SK-N-SH (cell line): ENCODE results near the gene ZDHHC5. TPM values are rescaled to one million over a fixed set of nuclear protein-coding genes. Genes with fewer than 3 reads are reported as not detected.

Source experiments
- CTCF ChIA-PET: fragments of 300-600, 350-600 bp; formaldehyde crosslinking; extraction: SDS; loops from one replicate; lab custom pipeline; 2021; lab: Yijun Ruan, JAX
- POLR2A ChIA-PET: fragments of 350-600 bp; sonication (Branson Sonifier 250); formaldehyde crosslinking; extraction: SDS; loops from one replicate; lab custom pipeline; 2020; ENCODE audit warnings: antibody characterized with exemption, inconsistent platforms; lab: Yijun Ruan, JAX
- DNase-seq: peaks from one replicate; pipeline ENCODE4 v3.0.0; 2012
- H2AFZ ChIP-seq: fragments of 200-600 bp; sonication (generic); 2 replicates; pipeline ENCODE4 v1.8.1; 2016; ENCODE audit warnings: antibody characterized with exemption, mild to moderate bottlenecking, low read depth
- H3F3A ChIP-seq: fragments of 200-600 bp; sonication (generic); replicated peaks from 2 replicates; pipeline ENCODE3; 2016; ENCODE audit warnings: antibody characterized with exemption, mild to moderate bottlenecking; ENCODE audit not compliant: insufficient read depth
- H3K27ac ChIP-seq, 2 experiments: fragments of 200-500 bp in 1 of 2; fragments of 200-600 bp in 1 of 2; sonication (Bioruptor generic) in 1 of 2; sonication (generic), shearing (Covaris generic) in 1 of 2; 2 replicates each; pipeline versions ENCODE4 v1.5.1 to v1.6.1; 2014 to 2016; ENCODE audit warnings: low read depth in 2 of 2, inconsistent platforms in 1 of 2, low read length in 1 of 2, mild to moderate bottlenecking in 1 of 2, mixed read lengths in 1 of 2
- H3K27me3 ChIP-seq: fragments of 200-600 bp; sonication (generic), shearing (Covaris generic); 2 replicates; pipeline ENCODE4 v1.6.1; 2016; ENCODE audit warnings: mixed run types; ENCODE audit not compliant: insufficient read depth
- H3K36me3 ChIP-seq, 2 experiments: fragments of 200-500 bp in 1 of 2; fragments of 200-600 bp in 1 of 2; sonication (Bioruptor generic) in 1 of 2; sonication (generic) in 1 of 2; replicated peaks in 1 of 2; 2 replicates each; pipeline versions ENCODE3 to v1.5.1; 2014 to 2016; ENCODE audit warnings: low read length in 1 of 2, mild to moderate bottlenecking in 1 of 2; ENCODE audit not compliant: insufficient read depth in 2 of 2, control insufficient read depth in 1 of 2
- H3K4me1 ChIP-seq, 2 experiments: fragments of 200-500 bp in 1 of 2; fragments of 200-600 bp in 1 of 2; sonication (Bioruptor generic) in 1 of 2; sonication (generic), shearing (Covaris generic) in 1 of 2; 2 replicates each; pipeline versions ENCODE4 v1.5.1 to v1.6.1; 2014 to 2016; ENCODE audit warnings: low read depth in 1 of 2, low read length in 1 of 2, mixed run types in 1 of 2; ENCODE audit not compliant: insufficient read depth in 2 of 2, control insufficient read depth in 1 of 2
- H3K4me2 ChIP-seq: fragments of 200-600 bp; sonication (generic), shearing (Covaris generic); 2 replicates; pipeline ENCODE4 v1.6.1; 2017; ENCODE audit warnings: mixed run types
- H3K4me3 ChIP-seq, 2 experiments: fragments of 200-500 bp in 1 of 2; fragments of 200-600 bp in 1 of 2; sonication (Bioruptor generic) in 1 of 2; sonication (generic), shearing (Covaris generic) in 1 of 2; 2 replicates each; pipeline versions ENCODE4 v1.5.1 to v1.8.1; 2014 to 2016; ENCODE audit warnings: low read depth in 2 of 2, inconsistent platforms in 1 of 2, low read length in 1 of 2, mild to moderate bottlenecking in 1 of 2, mixed read lengths in 1 of 2, moderate library complexity in 1 of 2
- H3K79me2 ChIP-seq: fragments of 200-600 bp; sonication (generic); 2 replicates; pipeline ENCODE4 v1.8.1; 2017; ENCODE audit warnings: mild to moderate bottlenecking; ENCODE audit not compliant: insufficient read depth
- H3K9ac ChIP-seq: fragments of 200-600 bp; sonication (generic); 2 replicates; pipeline ENCODE4 v1.6.1; 2017; ENCODE audit warnings: mixed run types
- H3K9me2 ChIP-seq: fragments of 200-600 bp; sonication (generic); 2 replicates; pipeline ENCODE4 v1.6.1; 2017; ENCODE audit warnings: mixed run types
- H3K9me3 ChIP-seq: fragments of 200-600 bp; sonication (generic); 2 replicates; pipeline ENCODE4 v1.6.1; 2017; ENCODE audit warnings: mixed run types, mild to moderate bottlenecking, moderate library complexity
- H4K20me1 ChIP-seq: fragments of 200-600 bp; sonication (generic); 2 replicates; pipeline ENCODE4 v1.6.1; 2017; ENCODE audit warnings: mild to moderate bottlenecking, mixed run types; ENCODE audit not compliant: insufficient read depth
- CHD2 ChIP-seq: fragments of 150-350 bp; IDR thresholded peaks from 2 replicates; pipeline ENCODE4 v1.6.1; 2018; ENCODE audit warnings: low read length; ENCODE audit not compliant: partially characterized antibody
- ELF1 ChIP-seq: IDR thresholded peaks from 2 replicates; pipeline ENCODE4 v1.4.0; 2012
- EZH2phosphoT487 ChIP-seq: fragments of 200-600 bp; sonication (generic); IDR thresholded peaks from 2 replicates; pipeline ENCODE4 v1.6.1; 2017; ENCODE audit warnings: low read depth, mixed run types, mild to moderate bottlenecking, antibody characterized with exemption, moderate library complexity, borderline replicate concordance
- FOXJ3 ChIP-seq: sonication (generic); formaldehyde crosslinking; IDR thresholded peaks from 2 replicates; pipeline ENCODE4 v1.5.1; 2020; ENCODE audit warnings: mild to moderate bottlenecking, missing genetic modification reagents
- FOXM1 ChIP-seq: IDR thresholded peaks from 2 replicates; pipeline ENCODE4 v1.4.0; 2012; ENCODE audit warnings: low read depth, mild to moderate bottlenecking
- JUND ChIP-seq: IDR thresholded peaks from 2 replicates; pipeline ENCODE4 v1.4.0; 2012
- MAX ChIP-seq: IDR thresholded peaks from 2 replicates; pipeline ENCODE4 v1.4.0; 2012; ENCODE audit warnings: low read depth
- MEF2A ChIP-seq: IDR thresholded peaks from 2 replicates; pipeline ENCODE4 v1.4.0; 2012; ENCODE audit warnings: low read depth, borderline replicate concordance
- MXI1 ChIP-seq: IDR thresholded peaks from 2 replicates; pipeline ENCODE4 v1.6.1; 2012; ENCODE audit warnings: mild to moderate bottlenecking, low read depth, low read length, improper control_type of control experiment
- NRF1 ChIP-seq: IDR thresholded peaks from 2 replicates; pipeline ENCODE4 v1.6.1; 2012; ENCODE audit warnings: low read depth, mild to moderate bottlenecking, low read length
- RCOR1 ChIP-seq: fragments of 150-350 bp; IDR thresholded peaks from 2 replicates; pipeline ENCODE4 v1.6.1; 2017; ENCODE audit warnings: antibody characterized with exemption, low read length
- REST ChIP-seq: IDR thresholded peaks from 2 replicates; pipeline ENCODE4 v1.6.1; 2012; ENCODE audit warnings: mild to moderate bottlenecking, low read depth, low read length, moderate library complexity
- SIN3A ChIP-seq: IDR thresholded peaks from 2 replicates; pipeline ENCODE4 v1.6.1; 2012; ENCODE audit warnings: low read depth, mild to moderate bottlenecking, low read length, moderate library complexity, borderline replicate concordance
- SMC3 ChIP-seq: IDR thresholded peaks from 2 replicates; pipeline ENCODE4 v1.6.1; 2012; ENCODE audit warnings: low read depth, low read length, improper control_type of control experiment
- TAF1 ChIP-seq: IDR thresholded peaks from 2 replicates; pipeline ENCODE4 v1.6.1; 2012; ENCODE audit warnings: low read depth, mild to moderate bottlenecking, low read length, moderate library complexity, borderline replicate concordance
- YY1 ChIP-seq: IDR thresholded peaks from 2 replicates; pipeline ENCODE4 v1.4.0; 2012; ENCODE audit warnings: low read depth, mild to moderate bottlenecking
- WGBS: methylation state at CpG from one replicate; pipeline ENCODE4 v1.1.6; 2017; ENCODE audit warnings: low lambda C conversion rate; 5-methylcytosine and 5-hydroxymethylcytosine counted together
- polyA plus RNA-seq, 3 experiments: library from polyadenylated mRNA; depleted of rRNA; stranded (reverse); fragments of >200 nt; gene quantifications; 2 replicates each; pipeline ENCODE4 v1.2.3, GENCODE V29; 2012

Gene ZDHHC5
- polyA plus RNA-seq, 1 of the 3 experiments (the other 2 are of a cell fraction) = 46.6 TPM

GRCh38 chr11:57732661-57733060 lies 64.7 kb downstream of the ZDHHC5 start (continued):
- TF ChIP-seq REST (no peak), FOXM1 (no peak), NRF1 (no peak), JUND (no peak)

- peaks cover 68% of the 10 kb centered on the region for H3K79me2 ChIP-seq
- 80% methylated on average over 3 of the region's 3 CpGs for WGBS
Observed at GRCh38 chr11:57735619-57736298, 67.8 kb downstream of the ZDHHC5 start.

More at GRCh38 chr11:57735619-57736298, 67.8 kb downstream of the ZDHHC5 start:
- Histone ChIP-seq H3K9me2 (no peaks in the 10 kb centered on the region), H3K9me3 (no peaks in the 10 kb centered on the region), H3K27ac (no peak overlapping the region), H4K20me1 (0 out of 2 replicates have a peak, but pooled peaks cover 5% of the 10 kb centered on the region), H3K4me1 (no peaks in the 10 kb centered on the region), H3K4me2 (no peak overlapping the region), H3F3A (peaks cover 11% of the 10 kb centered on the region), H3K4me3 (no peak overlapping the region), H3K27me3 (no peaks in the 10 kb centered on the region), H2AFZ (no peak overlapping the region), H3K9ac (no peak overlapping the region), H3K36me3 (peaks cover 22 to 23% of the 10 kb centered on the region in 2 experiments)
- DNase-seq = no peak
- no peak for TF ChIP-seq YY1
- no peak for TF ChIP-seq TAF1
- TF ChIP-seq FOXJ3 (CRISPR knock-in tag) = no peak
- TF ChIP-seq MAX = no peak
- TF ChIP-seq EZH2phosphoT487 = no peak
- no peak for TF ChIP-seq RCOR1
- TF ChIP-seq CHD2 = no peak
- TF ChIP-seq MEF2A = no peak
- no peak for TF ChIP-seq SMC3
- TF ChIP-seq SIN3A = no peak
- no peak for TF ChIP-seq MXI1
- no peak for TF ChIP-seq ELF1
- CTCF ChIA-PET = interaction anchor here (1.6 kb wide), 1 partner anchor 65 kb away, joined by 4 read pairs; no protein-coding TSS in a partner anchor
- POLR2A ChIA-PET = no interaction called here
